GM12892 (cell line): ENCODE results near the gene AP2A2.

Experiments
- DNase-seq: peaks from one replicate; pipeline ENCODE4 v3.0.0; 2011; ENCODE audit not compliant: insufficient read length
- FAIRE-seq: peaks from 2 replicates; lab custom pipeline; 2011; peaks lifted over from hg19 to GRCh38; lab: Jason Lieb, UNC
- POLR2A ChIP-seq: IDR thresholded peaks from 2 replicates; pipeline ENCODE4 v1.6.1; 2011; ENCODE audit warnings: low read depth, low read length, control low read depth
- POLR2AphosphoS5 ChIP-seq: IDR thresholded peaks from 2 replicates; pipeline ENCODE4 v1.6.1; 2011; ENCODE audit warnings: low read depth, low read length, control low read depth
- TAF1 ChIP-seq: IDR thresholded peaks from 2 replicates; pipeline ENCODE4 v1.6.1; 2011; ENCODE audit warnings: low read depth, mild to moderate bottlenecking, control low read depth, low read length, borderline replicate concordance

Gene AP2A2

DNA sequence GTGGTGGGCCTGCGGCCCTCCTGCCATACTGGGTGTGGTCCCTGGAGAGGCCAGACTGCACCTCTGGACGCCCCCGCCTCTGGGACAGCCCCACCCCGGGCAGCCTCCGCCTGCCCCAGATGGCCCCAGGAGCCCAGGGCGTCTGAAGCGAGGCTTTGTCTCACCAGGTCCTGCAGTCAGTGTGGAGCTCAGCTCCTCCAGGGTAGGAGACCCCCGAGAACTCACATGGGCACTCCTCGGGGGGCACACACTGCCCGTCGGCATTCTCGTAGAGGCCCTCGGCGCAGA is 100.4 kb downstream of the AP2A2 start:
- FAIRE-seq (no peak), DNase-seq (no peak)
- TF ChIP-seq TAF1 (no peak), POLR2AphosphoS5 (no peak), POLR2A (no peak)

GRCh38 chr11:1026641-1027482 is 101.2 kb downstream of the AP2A2 start:
- no peak for TF ChIP-seq TAF1
- no peak for TF ChIP-seq POLR2AphosphoS5
- TF ChIP-seq POLR2A, result no peak
- no peak for FAIRE-seq
- no peak for DNase-seq

- DNase-seq (no peak), FAIRE-seq (no peak)
- TF ChIP-seq POLR2AphosphoS5, result no peak
- TF ChIP-seq POLR2A, result no peak
- no peak for TF ChIP-seq TAF1
These were observed 102.0 kb downstream of the AP2A2 start for GRCh38 chr11:1027483-1028290.

- FAIRE-seq (no peak), DNase-seq (no peak)
- no peak for TF ChIP-seq POLR2AphosphoS5
- TF ChIP-seq TAF1, result no peak
- no peak for TF ChIP-seq POLR2A
These were observed 102.5 kb downstream of the AP2A2 start for GRCh38 chr11:1028291-1028540.

- TF ChIP-seq TAF1 (no peak), POLR2A (no peak), POLR2AphosphoS5 (no peak)
- FAIRE-seq (no peak), DNase-seq (no peak)
These were observed 102.9 kb downstream of the AP2A2 start for GRCh38 chr11:1028616-1029015.

DNA sequence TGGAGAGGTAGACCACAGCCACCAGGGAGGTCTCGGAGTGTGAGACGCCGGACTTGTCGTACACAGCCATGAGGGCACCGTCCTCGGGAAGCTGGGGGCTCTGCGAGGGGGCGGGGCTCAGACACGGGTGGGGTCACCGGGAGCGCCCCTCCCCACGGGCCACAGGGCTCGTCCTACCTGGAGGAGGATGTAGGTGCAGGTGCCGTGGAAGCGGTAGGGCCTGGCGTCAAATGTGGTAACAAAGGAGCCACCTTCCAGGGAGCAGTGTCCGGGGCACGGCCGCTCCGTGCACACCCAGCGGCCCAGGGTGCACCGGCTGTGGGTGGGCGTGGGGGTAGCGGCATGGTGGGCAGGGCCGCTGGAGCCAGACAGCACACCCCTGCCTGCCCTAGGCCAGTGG is 103.4 kb downstream of the AP2A2 start:
- TF ChIP-seq POLR2AphosphoS5 (no peak), TAF1 (no peak), POLR2A (no peak)
- FAIRE-seq (no peak), DNase-seq (no peak)

DNA sequence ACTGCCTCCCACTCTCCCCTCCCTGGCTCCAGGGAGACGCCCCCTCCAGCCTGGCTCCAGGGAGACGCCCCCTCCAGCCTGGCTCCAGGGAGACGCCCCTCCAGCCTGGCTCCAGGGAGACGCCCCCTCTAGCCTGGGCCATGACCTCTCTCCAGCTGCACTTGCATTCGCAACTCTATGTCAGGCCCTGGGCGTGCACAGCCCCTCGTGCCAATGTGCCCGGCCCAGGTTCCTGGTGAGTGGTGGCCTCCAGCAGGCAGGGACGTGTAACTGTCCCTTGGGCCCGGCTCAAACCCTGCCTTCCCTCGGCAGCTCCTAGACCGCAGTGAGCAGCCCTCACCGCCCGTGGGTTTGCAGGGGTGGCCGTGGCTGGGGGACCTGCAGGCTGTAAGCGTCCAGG is 104.0 kb downstream of the AP2A2 start:
- DNase-seq (no peak), FAIRE-seq (no peak)
- TF ChIP-seq TAF1 (no peak), POLR2AphosphoS5 (no peak), POLR2A (no peak)

- FAIRE-seq, result no peak
- TF ChIP-seq TAF1 (no peak), POLR2AphosphoS5 (no peak), POLR2A (no peak)
- DNase-seq, result no peak
These were observed 104.4 kb downstream of the AP2A2 start for GRCh38 chr11:1030086-1030485.

GRCh38 chr11:1030556-1030955 is 104.9 kb downstream of the AP2A2 start:
- FAIRE-seq (no peak), DNase-seq (no peak)
- no peak for TF ChIP-seq POLR2A
- no peak for TF ChIP-seq POLR2AphosphoS5
- no peak for TF ChIP-seq TAF1

DNA sequence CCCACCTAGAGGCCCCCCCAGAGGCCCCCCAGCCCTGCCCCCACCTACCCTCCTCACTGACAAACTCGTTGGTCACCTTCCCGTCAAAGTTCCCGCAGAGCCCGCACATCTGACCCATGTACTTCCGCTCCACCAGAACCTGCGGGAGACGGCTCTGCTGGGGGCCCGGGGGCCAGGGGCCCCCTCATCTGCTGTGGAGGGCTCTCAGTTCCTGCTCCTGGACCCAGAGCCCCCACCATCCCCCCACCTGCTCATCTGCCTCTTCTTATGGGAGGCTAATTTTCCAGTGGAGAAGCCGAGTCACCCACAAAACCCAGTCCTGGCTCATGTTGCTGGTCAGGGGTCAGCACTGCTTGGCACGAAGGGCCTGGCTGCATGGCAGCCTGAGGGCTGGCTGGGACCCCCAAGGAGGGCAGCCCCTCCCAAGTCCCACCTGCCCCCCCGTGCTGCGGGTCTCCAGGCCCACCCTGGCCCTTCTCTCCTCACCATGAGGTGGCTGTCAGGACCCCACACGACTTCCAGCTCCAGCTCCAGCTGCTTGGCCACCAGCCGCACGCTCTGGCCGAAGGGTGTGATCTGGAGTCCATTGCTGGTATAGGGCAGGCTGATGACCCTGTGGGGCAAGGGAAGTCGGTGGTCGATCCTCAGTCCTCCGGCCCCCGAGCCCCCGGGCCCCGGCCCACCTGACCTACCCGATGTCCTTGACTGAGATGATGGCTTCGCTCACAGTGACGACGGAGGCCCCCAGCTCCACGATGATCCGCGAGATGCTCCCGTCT is 105.6 kb downstream of the AP2A2 start:
- FAIRE-seq, result no peak
- TF ChIP-seq POLR2A (no peak), TAF1 (no peak), POLR2AphosphoS5 (no peak)

GRCh38 chr11:1032310-1032891 is 106.7 kb downstream of the AP2A2 start:
- TF ChIP-seq POLR2AphosphoS5 (no peak), TAF1 (no peak), POLR2A (no peak)
- no peak for DNase-seq
- no peak for FAIRE-seq

More for the DNA sequence above, 105.6 kb downstream of the AP2A2 start:
- DNase-seq, result no peak
